Measurements from ENCODE around the gene SHISA5.
"Not testable (repeated sequence)": the region's sequence is repeated elsewhere in the genome, so short reads cannot be mapped to it uniquely, and the experiment has no call there.

SHISA5 gene

GRCh38 chr3:48504051-48504946 is at the start of gene SHISA5:
Gene SHISA5, minus strand, starts transcription at chr3:48504174. Its CDS starts 80 bp downstream, at chr3:48504094.
- no peak for DNase-seq

- DNase-seq = no peak
Measured at GRCh38 chr3:48553361-48553760, 49.4 kb upstream of the SHISA5 start.

- no peak for DNase-seq
Measured at GRCh38 chr3:48552111-48552951, 48.4 kb upstream of the SHISA5 start.

- DNase-seq = not testable (repeated sequence)
Measured at GRCh38 chr3:48551651-48552050, 47.7 kb upstream of the SHISA5 start.

GRCh38 chr3:48548729-48549705 is 45.0 kb upstream of the SHISA5 start:
- DNase-seq = no peak

- DNase-seq = no peak
Measured at GRCh38 chr3:48548126-48548525, 44.2 kb upstream of the SHISA5 start.

- DNase-seq = no peak
Measured at GRCh38 chr3:48546203-48546829, 42.3 kb upstream of the SHISA5 start.

GRCh38 chr3:48544141-48544540 is 40.2 kb upstream of the SHISA5 start:
- DNase-seq = no peak

- DNase-seq = peak; percentile 31
Measured at GRCh38 chr3:48543271-48543866, 39.4 kb upstream of the SHISA5 start.

- no peak for DNase-seq
Measured at GRCh38 chr3:48538451-48538850, 34.5 kb upstream of the SHISA5 start.

GRCh38 chr3:48536785-48537184 is 32.8 kb upstream of the SHISA5 start:
- no peak for DNase-seq

- DNase-seq = no peak
Measured at GRCh38 chr3:48536116-48536515, 32.1 kb upstream of the SHISA5 start.

GRCh38 chr3:48535578-48535977 is 31.6 kb upstream of the SHISA5 start:
- no peak for DNase-seq

GRCh38 chr3:48532977-48533337 is 29.0 kb upstream of the SHISA5 start:
- no peak for DNase-seq

GRCh38 chr3:48532271-48532976 is 28.4 kb upstream of the SHISA5 start:
- DNase-seq = no peak

GRCh38 chr3:48530701-48531100 is 26.7 kb upstream of the SHISA5 start:
- DNase-seq = not testable (repeated sequence)

- no peak for DNase-seq
Measured at GRCh38 chr3:48528754-48529153, 24.8 kb upstream of the SHISA5 start.

GRCh38 chr3:48528048-48528447 is 24.1 kb upstream of the SHISA5 start:
- no peak for DNase-seq

- no peak for DNase-seq
Measured at GRCh38 chr3:48524970-48525369, 21.0 kb upstream of the SHISA5 start.

GRCh38 chr3:48521635-48522034 is 17.7 kb upstream of the SHISA5 start:
- DNase-seq = no peak

- DNase-seq = no peak
Measured at GRCh38 chr3:48519277-48519643, 15.3 kb upstream of the SHISA5 start.
